Ramos (cell line): ENCODE results near the gene ANKRD6.
"Not testable (repeated sequence)": the region's sequence is repeated elsewhere in the genome, so short reads cannot be mapped to it uniquely, and the experiment has no call there.

Experiments used
- in situ Hi-C: fragments of 300-500 bp; cut with MboI; formaldehyde crosslinking; loops from one replicate; pipeline ENCODE4 v1.14.3; 2022; ENCODE audit warnings: low sequenced_read_pairs; ENCODE audit not compliant: unreplicated experiment

ANKRD6 gene

GRCh38 chr6:89630488-89630887 is 197.5 kb downstream of the ANKRD6 start:
- in situ Hi-C loops = no loop called here

GRCh38 chr6:89636412-89636811 is 203.5 kb downstream of the ANKRD6 start:
- in situ Hi-C loops = not testable (repeated sequence)

GRCh38 chr6:89637960-89638319 is 205.0 kb downstream of the ANKRD6 start:
- in situ Hi-C loops = no loop called here

GRCh38 chr6:89638320-89639195 is 205.6 kb downstream of the ANKRD6 start, which contains the start of gene LYRM2:
TSS of gene LYRM2 (minus strand) at chr6:89638747. CDS start at chr6:89638716, 31 bp downstream.
- in situ Hi-C loops = no loop called here

- in situ Hi-C loops = no loop called here
These were observed 207.9 kb downstream of the ANKRD6 start for GRCh38 chr6:89640804-89641203.

- in situ Hi-C loops = not testable (repeated sequence)
These were observed 208.6 kb downstream of the ANKRD6 start for GRCh38 chr6:89641581-89641980.

- in situ Hi-C loops = no loop called here
These were observed 210.0 kb downstream of the ANKRD6 start for GRCh38 chr6:89642956-89643355.

GRCh38 chr6:89643406-89643805 is 210.5 kb downstream of the ANKRD6 start:
- in situ Hi-C loops = no loop called here

GRCh38 chr6:89644864-89645263 is 211.9 kb downstream of the ANKRD6 start:
- in situ Hi-C loops = no loop called here

GRCh38 chr6:89649682-89650081 is 216.7 kb downstream of the ANKRD6 start:
- in situ Hi-C loops = no loop called here

GRCh38 chr6:89650579-89650978 is 217.6 kb downstream of the ANKRD6 start:
- in situ Hi-C loops = no loop called here

GRCh38 chr6:89655122-89655521 is 222.2 kb downstream of the ANKRD6 start:
- in situ Hi-C loops = no loop called here

- in situ Hi-C loops = no loop called here
These were observed 224.7 kb downstream of the ANKRD6 start for GRCh38 chr6:89657445-89658158.

GRCh38 chr6:89660981-89661380 is 228.0 kb downstream of the ANKRD6 start:
- in situ Hi-C loops = no loop called here

GRCh38 chr6:89661559-89661958 is 228.6 kb downstream of the ANKRD6 start:
- in situ Hi-C loops = no loop called here

GRCh38 chr6:89662659-89663223 is 229.8 kb downstream of the ANKRD6 start:
- in situ Hi-C loops = no loop called here

- in situ Hi-C loops = no loop called here
These were observed 235.1 kb downstream of the ANKRD6 start for GRCh38 chr6:89667872-89668556.

- in situ Hi-C loops = no loop called here
These were observed 236.1 kb downstream of the ANKRD6 start for GRCh38 chr6:89669002-89669401.

- in situ Hi-C loops = no loop called here
These were observed 238.1 kb downstream of the ANKRD6 start for GRCh38 chr6:89670935-89671565.
